ENCODE data around the gene AP2A1.

DNA sequence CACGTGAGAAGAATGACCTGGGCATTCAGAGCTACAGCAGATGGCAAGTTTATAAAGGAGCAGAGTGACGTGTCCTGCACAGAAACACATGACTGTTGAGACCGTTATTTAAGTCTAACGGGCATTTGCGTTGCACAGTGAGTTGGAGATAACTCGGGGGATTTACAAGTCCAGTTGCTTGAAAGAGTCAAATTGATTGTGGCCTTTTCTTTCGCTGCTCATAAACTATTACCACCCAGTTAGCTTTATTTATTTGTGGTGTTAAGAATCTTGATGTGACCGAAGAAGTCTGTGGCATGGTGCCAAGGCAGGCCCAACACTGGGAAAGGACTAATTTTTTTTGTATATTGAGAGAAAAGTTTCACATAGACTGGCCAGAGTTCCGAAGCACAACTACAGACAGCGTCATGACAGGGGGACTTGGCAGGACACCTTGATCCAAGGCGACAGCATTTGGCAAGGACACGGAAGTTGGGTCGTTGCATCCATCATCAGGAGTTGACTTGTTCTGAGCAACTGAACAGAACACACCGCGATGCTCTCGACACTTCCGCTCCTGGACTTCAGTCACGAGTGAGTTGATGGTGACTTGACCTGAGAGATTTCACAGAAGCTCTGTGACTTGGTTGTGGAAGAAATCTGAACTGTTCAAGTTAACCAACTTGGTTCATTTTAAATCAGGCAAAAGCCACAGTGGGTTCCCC, 72.2 kb downstream of the AP2A1 start:
- TF ChIP-seq ZZZ3 (IDR thresholded peaks at IDR 0.05) (no peak), ZBTB7A (IDR thresholded peaks at IDR 0.05; ENCODE audit: borderline replicate concordance, control insufficient read depth, low read depth, low read length) (no peak), POLR2AphosphoS5 (IDR thresholded peaks at IDR 0.05; ENCODE audit: control insufficient read depth, insufficient read depth, low read depth, low read length) (no peak), TAL1 (IDR thresholded peaks at IDR 0.05) (no peak)
- TF ChIP-seq, protein P1, sequence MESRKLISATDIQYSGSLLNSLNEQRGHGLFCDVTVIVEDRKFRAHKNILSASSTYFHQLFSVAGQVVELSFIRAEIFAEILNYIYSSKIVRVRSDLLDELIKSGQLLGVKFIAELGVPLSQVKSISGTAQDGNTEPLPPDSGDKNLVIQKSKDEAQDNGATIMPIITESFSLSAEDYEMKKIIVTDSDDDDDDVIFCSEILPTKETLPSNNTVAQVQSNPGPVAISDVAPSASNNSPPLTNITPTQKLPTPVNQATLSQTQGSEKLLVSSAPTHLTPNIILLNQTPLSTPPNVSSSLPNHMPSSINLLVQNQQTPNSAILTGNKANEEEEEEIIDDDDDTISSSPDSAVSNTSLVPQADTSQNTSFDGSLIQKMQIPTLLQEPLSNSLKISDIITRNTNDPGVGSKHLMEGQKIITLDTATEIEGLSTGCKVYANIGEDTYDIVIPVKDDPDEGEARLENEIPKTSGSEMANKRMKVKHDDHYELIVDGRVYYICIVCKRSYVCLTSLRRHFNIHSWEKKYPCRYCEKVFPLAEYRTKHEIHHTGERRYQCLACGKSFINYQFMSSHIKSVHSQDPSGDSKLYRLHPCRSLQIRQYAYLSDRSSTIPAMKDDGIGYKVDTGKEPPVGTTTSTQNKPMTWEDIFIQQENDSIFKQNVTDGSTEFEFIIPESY (CRISPR knock-in tag; IDR thresholded peaks at IDR 0.05): no peak
- TF ChIP-seq, protein P2, sequence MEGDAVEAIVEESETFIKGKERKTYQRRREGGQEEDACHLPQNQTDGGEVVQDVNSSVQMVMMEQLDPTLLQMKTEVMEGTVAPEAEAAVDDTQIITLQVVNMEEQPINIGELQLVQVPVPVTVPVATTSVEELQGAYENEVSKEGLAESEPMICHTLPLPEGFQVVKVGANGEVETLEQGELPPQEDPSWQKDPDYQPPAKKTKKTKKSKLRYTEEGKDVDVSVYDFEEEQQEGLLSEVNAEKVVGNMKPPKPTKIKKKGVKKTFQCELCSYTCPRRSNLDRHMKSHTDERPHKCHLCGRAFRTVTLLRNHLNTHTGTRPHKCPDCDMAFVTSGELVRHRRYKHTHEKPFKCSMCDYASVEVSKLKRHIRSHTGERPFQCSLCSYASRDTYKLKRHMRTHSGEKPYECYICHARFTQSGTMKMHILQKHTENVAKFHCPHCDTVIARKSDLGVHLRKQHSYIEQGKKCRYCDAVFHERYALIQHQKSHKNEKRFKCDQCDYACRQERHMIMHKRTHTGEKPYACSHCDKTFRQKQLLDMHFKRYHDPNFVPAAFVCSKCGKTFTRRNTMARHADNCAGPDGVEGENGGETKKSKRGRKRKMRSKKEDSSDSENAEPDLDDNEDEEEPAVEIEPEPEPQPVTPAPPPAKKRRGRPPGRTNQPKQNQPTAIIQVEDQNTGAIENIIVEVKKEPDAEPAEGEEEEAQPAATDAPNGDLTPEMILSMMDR (IDR thresholded peaks at IDR 0.05 in 2 of 3, conservative IDR thresholded peaks at IDR 0.05 in 1 of 3; ENCODE audit: insufficient read depth in 2 of 3, low read depth in 1 of 3, low read length in 3 of 3): no peak
- TF ChIP-seq, protein P3, sequence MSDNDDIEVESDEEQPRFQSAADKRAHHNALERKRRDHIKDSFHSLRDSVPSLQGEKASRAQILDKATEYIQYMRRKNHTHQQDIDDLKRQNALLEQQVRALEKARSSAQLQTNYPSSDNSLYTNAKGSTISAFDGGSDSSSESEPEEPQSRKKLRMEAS (CRISPR knock-in tag; IDR thresholded peaks at IDR 0.05): no peak
- TF ChIP-seq, protein P4, sequence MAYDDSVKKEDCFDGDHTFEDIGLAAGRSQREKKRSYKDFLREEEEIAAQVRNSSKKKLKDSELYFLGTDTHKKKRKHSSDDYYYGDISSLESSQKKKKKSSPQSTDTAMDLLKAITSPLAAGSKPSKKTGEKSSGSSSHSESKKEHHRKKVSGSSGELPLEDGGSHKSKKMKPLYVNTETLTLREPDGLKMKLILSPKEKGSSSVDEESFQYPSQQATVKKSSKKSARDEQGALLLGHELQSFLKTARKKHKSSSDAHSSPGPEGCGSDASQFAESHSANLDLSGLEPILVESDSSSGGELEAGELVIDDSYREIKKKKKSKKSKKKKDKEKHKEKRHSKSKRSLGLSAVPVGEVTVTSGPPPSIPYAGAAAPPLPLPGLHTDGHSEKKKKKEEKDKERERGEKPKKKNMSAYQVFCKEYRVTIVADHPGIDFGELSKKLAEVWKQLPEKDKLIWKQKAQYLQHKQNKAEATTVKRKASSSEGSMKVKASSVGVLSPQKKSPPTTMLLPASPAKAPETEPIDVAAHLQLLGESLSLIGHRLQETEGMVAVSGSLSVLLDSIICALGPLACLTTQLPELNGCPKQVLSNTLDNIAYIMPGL (CRISPR knock-in tag; IDR thresholded peaks at IDR 0.05): no peak
